T-helper 1 cell treated with Interleukin-12 subunit alpha and Interleukin-12 subunit beta and Interleukin-4 antibody, amounts not matched to agents 30 ng/mL and 1 ng/mL, for 36 hours (primary cell): ENCODE measurements around the gene TNRC6A. TPM values are rescaled to one million over a fixed set of nuclear protein-coding genes. Genes with fewer than 3 reads are reported as not detected.
"Not testable (repeated sequence)": the region's sequence is repeated elsewhere in the genome, so short reads cannot be mapped to it uniquely, and the experiment has no call there.

ENCODE experiments used
- intact Hi-C: fragments of 100-400 bp; cut with micrococcal nuclease; formaldehyde crosslinking; loops from one replicate; pipeline ENCODE4 v1.15.1; 2024
- total RNA-seq: library from RNA; stranded (reverse); gene quantifications from 2 replicates; pipeline ENCODE4 v1.2.3, GENCODE V29; 2022

TNRC6A gene
- total RNA-seq, result 51.1 and 56.3 TPM in 2 replicates

GRCh38 chr16:24729243-24729950 lies at the start of gene TNRC6A:
Gene TNRC6A, plus strand, starts transcription at chr16:24729651. Its CDS starts 191 bp downstream, at chr16:24729842.
- intact Hi-C loops, result loop anchor here (1.0 to 10.0 kb wide), 3 partner anchors 190 to 885 kb away; partner anchors contain the start of gene RBBP6

GRCh38 chr16:24681793-24682192 lies 47.7 kb upstream of the TNRC6A start:
- intact Hi-C loops, result no loop called here

- intact Hi-C loops, result no loop called here
These were observed 46.2 kb upstream of the TNRC6A start for GRCh38 chr16:24683250-24683649.

GRCh38 chr16:24683847-24684493 lies 45.5 kb upstream of the TNRC6A start:
- intact Hi-C loops, result no loop called here

GRCh38 chr16:24685539-24686432 lies 43.7 kb upstream of the TNRC6A start:
- intact Hi-C loops, result no loop called here

GRCh38 chr16:24686678-24687077 lies 42.8 kb upstream of the TNRC6A start:
- intact Hi-C loops, result no loop called here

- intact Hi-C loops, result no loop called here
These were observed 41.1 kb upstream of the TNRC6A start for GRCh38 chr16:24688359-24688758.

GRCh38 chr16:24689128-24689527 lies 40.3 kb upstream of the TNRC6A start:
- intact Hi-C loops, result loop anchor here (1.0 kb wide), 1 partner anchor 172 kb away; no protein-coding TSS in a partner anchor

- intact Hi-C loops, result no loop called here
These were observed 36.6 kb upstream of the TNRC6A start for GRCh38 chr16:24692854-24693253.

GRCh38 chr16:24694931-24695330 lies 34.5 kb upstream of the TNRC6A start:
- intact Hi-C loops, result no loop called here

GRCh38 chr16:24696699-24697098 lies 32.8 kb upstream of the TNRC6A start:
- intact Hi-C loops, result no loop called here

GRCh38 chr16:24698308-24698707 lies 31.1 kb upstream of the TNRC6A start:
- intact Hi-C loops, result no loop called here

GRCh38 chr16:24699151-24699723 lies 30.2 kb upstream of the TNRC6A start:
- intact Hi-C loops, result no loop called here

GRCh38 chr16:24700549-24701392 lies 28.7 kb upstream of the TNRC6A start:
- intact Hi-C loops, result no loop called here

- intact Hi-C loops, result no loop called here
These were observed 27.9 kb upstream of the TNRC6A start for GRCh38 chr16:24701521-24701951.

GRCh38 chr16:24707760-24708159 lies 21.7 kb upstream of the TNRC6A start:
- intact Hi-C loops, result not testable (repeated sequence)

GRCh38 chr16:24713379-24713778 lies 16.1 kb upstream of the TNRC6A start:
- intact Hi-C loops, result no loop called here

GRCh38 chr16:24717411-24717810 lies 12.0 kb upstream of the TNRC6A start:
- intact Hi-C loops, result no loop called here

- intact Hi-C loops, result no loop called here
These were observed 10.4 kb upstream of the TNRC6A start for GRCh38 chr16:24718967-24719521.

GRCh38 chr16:24721830-24722238 lies 7.6 kb upstream of the TNRC6A start:
- intact Hi-C loops, result loop anchor here (10.0 kb wide), 1 partner anchor 877 kb away; no protein-coding TSS in a partner anchor
